ENCODE measurements around the gene MSH2. TPM values are rescaled to one million over a fixed set of nuclear protein-coding genes. Genes with fewer than 3 reads are reported as not detected.

Gene MSH2
- total RNA-seq, 1 donor from 2014 or later = 9.3 TPM

GRCh38 chr2:47487498-47487875 lies 84.5 kb downstream of the MSH2 start:
- DNase-seq (ENCODE audit: extremely low spot score in 2 of 2) = no peak
- Histone ChIP-seq H3K36me3 (no peaks in the 10 kb centered on the region), H3K27ac (no peak overlapping the region), H3K9me3 (no peaks in the 10 kb centered on the region), H3K27me3 (no peaks in the 10 kb centered on the region), H3K4me1 (no peaks in the 10 kb centered on the region), H3K4me3 (no peak overlapping the region)
- TF ChIP-seq POLR2AphosphoS5 (IDR thresholded peaks at IDR 0.05; ENCODE audit: insufficient read depth in 1 of 2, low read depth in 1 of 2) = no peak
- intact Hi-C loops (cut with DNase I) = no loop called here

GRCh38 chr2:47488870-47489584 lies 86.1 kb downstream of the MSH2 start:
- Histone ChIP-seq H3K9me3 (no peaks in the 10 kb centered on the region), H3K27me3 (no peaks in the 10 kb centered on the region), H3K4me3 (no peak overlapping the region), H3K27ac (no peak overlapping the region), H3K4me1 (no peaks in the 10 kb centered on the region), H3K36me3 (no peaks in the 10 kb centered on the region)
- intact Hi-C loops (cut with DNase I) = no loop called here
- no peak for DNase-seq (ENCODE audit: extremely low spot score in 2 of 2)
- TF ChIP-seq CTCF (IDR thresholded peaks at IDR 0.05) (no peak), POLR2A (IDR thresholded peaks at IDR 0.05) (no peak), POLR2AphosphoS5 (IDR thresholded peaks at IDR 0.05; ENCODE audit: insufficient read depth in 1 of 2, low read depth in 1 of 2) (no peak)

GRCh38 chr2:47490406-47490805 lies 87.5 kb downstream of the MSH2 start:
- intact Hi-C loops (cut with DNase I) = no loop called here
- H3K27ac ChIP-seq = no peak overlapping the region
- H3K9me3 ChIP-seq = no peaks in the 10 kb centered on the region
- no peaks in the 10 kb centered on the region for H3K27me3 ChIP-seq
- H3K4me1 ChIP-seq = no peaks in the 10 kb centered on the region
- DNase-seq (ENCODE audit: extremely low spot score in 2 of 2) = no peak
- no peak overlapping the region for H3K4me3 ChIP-seq
- H3K36me3 ChIP-seq = no peaks in the 10 kb centered on the region
- TF ChIP-seq POLR2A (IDR thresholded peaks at IDR 0.05) = no peak
- no peak for TF ChIP-seq CTCF (IDR thresholded peaks at IDR 0.05)
- TF ChIP-seq POLR2AphosphoS5 (IDR thresholded peaks at IDR 0.05; ENCODE audit: insufficient read depth in 1 of 2, low read depth in 1 of 2) = no peak

GRCh38 chr2:47493317-47494035 lies 90.5 kb downstream of the MSH2 start:
- Histone ChIP-seq H3K9me3 (no peaks in the 10 kb centered on the region), H3K27ac (no peak overlapping the region), H3K27me3 (no peaks in the 10 kb centered on the region), H3K4me3 (no peak overlapping the region), H3K36me3 (no peaks in the 10 kb centered on the region), H3K4me1 (no peaks in the 10 kb centered on the region)
- intact Hi-C loops (cut with DNase I) = no loop called here
- TF ChIP-seq POLR2A (IDR thresholded peaks at IDR 0.05) = no peak
- DNase-seq (ENCODE audit: extremely low spot score in 2 of 2) = no peak

- Histone ChIP-seq H3K4me3 (no peak overlapping the region), H3K27ac (no peak overlapping the region), H3K4me1 (no peaks in the 10 kb centered on the region), H3K9me3 (no peaks in the 10 kb centered on the region), H3K36me3 (no peaks in the 10 kb centered on the region), H3K27me3 (no peaks in the 10 kb centered on the region)
- DNase-seq (ENCODE audit: extremely low spot score in 2 of 2) = no peak
- no peak for TF ChIP-seq POLR2AphosphoS5 (IDR thresholded peaks at IDR 0.05; ENCODE audit: insufficient read depth in 1 of 2, low read depth in 1 of 2)
- no peak for TF ChIP-seq POLR2A (IDR thresholded peaks at IDR 0.05)
- TF ChIP-seq CTCF (IDR thresholded peaks at IDR 0.05) = no peak
- intact Hi-C loops (cut with DNase I) = no loop called here
Observed at GRCh38 chr2:47494267-47495130, 91.5 kb downstream of the MSH2 start.

All from vagina (tissue), 2 donors.